ENCODE data around the gene POU3F1. TPM values are rescaled to one million over a fixed set of nuclear protein-coding genes. Genes with fewer than 3 reads are reported as not detected.

The POU3F1 gene
- polyA plus RNA-seq, 1 donor, result 0.63 TPM

DNA sequence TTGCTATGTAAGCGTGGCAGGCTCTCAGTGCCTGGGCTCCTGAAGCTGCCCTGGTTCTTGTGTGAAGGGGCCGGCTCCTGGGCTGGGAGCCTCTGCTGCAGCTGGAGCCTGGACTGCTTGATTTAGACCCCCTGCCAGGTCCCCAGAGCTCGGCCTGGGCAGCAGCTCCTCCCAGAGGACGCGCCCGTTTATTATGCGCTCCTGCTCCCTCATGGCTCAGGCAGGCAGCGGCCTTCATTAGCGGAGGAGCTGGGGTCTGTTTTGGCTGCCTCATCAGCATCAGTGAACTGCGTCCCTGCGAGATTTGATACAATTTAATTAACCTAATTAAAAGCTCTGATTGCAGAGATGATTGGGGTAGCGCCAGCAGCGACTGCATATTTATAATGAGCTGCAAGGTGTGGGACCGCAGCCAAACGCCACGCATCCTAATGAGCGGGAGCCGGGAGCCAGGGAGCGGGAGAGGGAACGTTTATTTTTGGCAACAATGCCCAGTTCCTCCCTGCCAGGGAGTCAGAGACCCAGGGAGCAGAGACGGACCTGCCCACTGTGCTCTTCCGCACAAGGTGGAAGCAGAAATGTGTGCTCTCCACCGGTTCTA, 17.4 kb downstream of the POU3F1 start:
- DNase-seq, result no peak

GRCh38 chr1:38028671-38029070, 17.9 kb downstream of the POU3F1 start:
- DNase-seq, result no peak

GRCh38 chr1:38028105-38028591, 18.4 kb downstream of the POU3F1 start:
- no peak for DNase-seq

DNA sequence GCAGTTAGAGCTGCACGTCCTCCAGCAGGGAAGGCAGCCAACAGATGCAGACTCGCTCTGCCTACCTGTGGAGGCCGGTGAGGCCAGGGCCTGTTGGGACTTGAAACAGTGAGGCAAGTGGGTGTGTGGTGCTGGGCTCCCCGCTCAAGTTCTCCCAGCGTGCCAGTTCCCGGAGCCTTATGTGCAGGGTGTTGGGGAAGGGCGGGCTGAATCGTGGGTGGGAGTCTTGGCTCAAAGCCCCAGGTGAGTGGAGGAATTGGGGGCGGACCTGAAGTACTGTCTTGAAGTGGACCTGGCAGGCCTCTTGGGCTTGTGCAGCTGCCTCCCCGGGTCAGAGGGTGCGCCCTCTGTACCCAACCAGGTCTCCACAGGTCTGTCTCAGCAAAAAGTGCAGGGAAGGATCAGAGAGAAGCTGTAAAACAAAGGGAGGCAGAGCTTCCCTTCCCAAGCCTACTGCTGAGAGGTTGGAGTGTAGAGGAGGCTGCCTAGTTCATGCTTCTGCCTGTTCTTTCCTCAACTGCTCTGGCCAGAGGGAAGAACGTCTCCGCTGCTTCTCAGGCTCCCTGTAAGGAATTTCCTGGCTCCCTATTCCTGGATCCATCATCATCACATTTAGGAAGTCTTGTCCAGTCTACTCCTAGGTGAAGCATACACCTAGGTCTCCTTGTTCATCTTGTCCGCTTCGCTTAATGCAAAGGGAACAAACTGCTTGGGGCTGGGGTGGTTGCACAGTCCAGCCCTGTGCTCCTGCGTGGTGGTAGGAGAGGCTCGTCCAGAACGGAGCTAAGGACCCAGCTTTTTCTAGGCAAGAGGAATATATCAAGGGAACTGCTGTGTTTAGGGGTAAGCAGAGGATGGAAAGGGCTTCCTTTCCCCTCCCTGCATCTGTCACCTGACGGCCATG, 19.1 kb downstream of the POU3F1 start:
- DNase-seq, result no peak

DNA sequence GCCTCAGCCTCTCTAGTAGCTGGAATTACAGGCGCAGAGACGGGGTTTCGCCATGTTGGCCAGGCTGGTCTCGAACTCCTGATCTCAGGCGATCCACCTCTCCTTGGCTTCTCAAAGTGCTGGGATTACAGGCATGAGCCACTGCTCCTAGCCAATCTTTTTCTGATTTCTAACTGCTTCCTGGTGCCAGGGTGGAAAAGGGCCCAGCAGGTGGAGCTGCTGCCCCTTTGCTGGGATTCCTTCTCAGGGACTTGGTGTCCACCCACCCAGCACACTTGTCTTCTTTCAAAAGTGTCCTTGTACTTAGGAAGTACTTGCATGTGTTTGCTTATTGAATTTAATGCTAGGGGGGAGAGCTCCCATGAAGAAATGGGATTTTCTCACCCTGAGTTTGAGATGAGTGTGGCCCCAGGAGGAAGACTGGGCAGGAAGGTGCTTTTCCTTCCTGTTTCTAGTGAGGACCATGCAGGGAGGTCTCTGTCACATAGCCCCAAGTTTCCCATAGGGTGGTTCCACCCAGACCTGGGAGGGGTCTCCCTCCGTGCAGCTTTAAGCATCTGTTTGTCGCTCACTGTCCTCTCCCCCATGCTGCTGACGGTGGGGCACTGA, 19.9 kb downstream of the POU3F1 start:
- DNase-seq, result no peak

GRCh38 chr1:38025664-38026063, 20.9 kb downstream of the POU3F1 start:
- no peak for DNase-seq

DNA sequence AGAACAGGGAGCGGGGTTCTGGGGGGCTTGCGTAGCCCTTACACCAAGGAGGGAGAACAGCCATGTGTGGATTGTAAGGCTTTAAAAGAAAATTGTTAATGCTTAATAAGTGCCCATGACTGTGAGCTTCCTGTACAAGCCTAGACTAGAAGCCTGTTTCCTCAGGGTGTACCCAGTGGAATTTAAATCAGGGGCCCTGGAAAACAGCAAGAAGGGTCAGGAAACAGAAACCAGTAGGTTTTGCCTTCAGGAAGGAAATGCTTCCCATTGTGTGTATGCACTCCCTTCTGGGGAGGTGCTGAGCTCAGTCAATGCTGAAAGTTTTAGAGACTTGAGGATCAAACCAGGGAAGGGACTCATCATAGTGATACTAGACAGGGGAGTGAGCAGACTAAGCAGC, 21.4 kb downstream of the POU3F1 start:
- no peak for DNase-seq

DNA sequence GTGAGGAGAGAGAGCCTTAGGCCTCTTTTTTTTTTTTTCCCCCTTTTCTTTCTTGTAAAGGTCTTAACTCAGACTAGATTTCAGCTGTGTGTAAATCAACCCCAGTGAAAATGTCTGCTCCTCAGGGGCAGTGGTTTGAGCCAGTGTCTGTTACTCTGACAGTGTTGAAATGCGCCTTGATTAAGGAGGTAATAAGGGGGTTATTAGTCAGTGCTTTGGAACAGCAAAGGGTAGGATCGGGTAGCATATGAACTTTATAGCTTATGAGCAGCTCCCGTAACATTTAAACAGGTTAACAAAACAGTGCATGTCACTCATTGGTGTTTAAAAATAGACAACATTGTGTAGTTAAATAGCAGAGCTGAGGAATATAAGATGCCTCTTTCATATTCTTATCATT, 23.8 kb downstream of the POU3F1 start:
- DNase-seq, result no peak

- no peak for DNase-seq
Observed at GRCh38 chr1:38021969-38022368, 24.6 kb downstream of the POU3F1 start.

DNA sequence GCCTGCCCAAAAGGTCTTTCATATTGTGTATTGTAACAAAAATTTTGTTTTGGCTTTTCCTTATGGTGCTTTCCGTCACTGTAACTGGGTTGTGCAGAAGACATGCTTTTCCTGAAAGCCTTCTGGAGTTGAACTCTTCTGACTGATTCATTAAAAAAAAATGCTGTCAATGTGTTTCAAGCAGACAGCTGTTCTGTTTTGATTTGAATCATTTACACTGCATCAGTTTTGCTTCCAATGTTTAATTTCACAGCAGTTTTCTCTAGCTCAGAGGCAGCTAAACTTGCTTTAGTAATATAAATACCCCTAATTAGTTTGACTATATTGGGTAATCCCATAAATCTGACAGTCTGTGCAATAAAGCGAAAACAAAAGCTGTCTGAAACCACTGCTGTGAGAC, 26.2 kb downstream of the POU3F1 start:
- DNase-seq, result no peak

GRCh38 chr1:38018864-38019343, 27.7 kb downstream of the POU3F1 start:
- DNase-seq, result no peak

DNA sequence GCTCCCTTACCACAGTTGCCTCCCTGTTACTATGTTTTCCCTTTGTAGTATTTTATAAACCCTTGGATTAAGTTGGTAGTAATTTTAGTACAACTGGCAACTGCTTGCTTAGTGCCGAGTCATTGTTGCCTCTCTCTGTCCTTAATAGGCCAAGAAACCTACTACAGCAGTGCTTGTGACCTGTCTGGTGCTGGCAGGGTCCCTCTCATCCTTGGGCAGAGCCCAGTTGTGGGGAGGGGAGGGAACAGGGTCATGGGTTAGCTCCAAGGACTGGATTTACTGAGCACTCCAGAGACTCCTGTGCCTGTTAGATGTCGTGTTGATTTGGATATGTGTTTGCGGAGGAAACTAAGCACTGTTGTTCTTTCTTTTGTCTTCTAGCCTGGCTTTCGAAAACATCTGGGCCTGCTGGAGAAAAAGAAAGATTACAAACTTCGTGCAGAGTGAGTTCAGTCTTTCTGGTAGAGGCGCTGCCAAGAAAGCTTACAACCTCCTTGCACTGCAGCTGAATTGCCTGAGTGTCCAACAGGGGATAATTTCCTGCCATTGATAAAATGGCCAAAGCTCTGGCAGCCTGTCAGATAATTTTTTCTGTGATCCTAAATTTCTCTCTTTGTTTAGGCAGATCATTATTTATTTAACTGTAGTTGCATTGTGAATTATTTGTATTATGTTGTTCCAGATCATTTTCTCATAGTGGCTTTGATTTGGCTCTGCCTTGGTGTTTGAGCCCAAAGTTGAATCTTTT, 30.4 kb downstream of the POU3F1 start:
- no peak for DNase-seq

DNA sequence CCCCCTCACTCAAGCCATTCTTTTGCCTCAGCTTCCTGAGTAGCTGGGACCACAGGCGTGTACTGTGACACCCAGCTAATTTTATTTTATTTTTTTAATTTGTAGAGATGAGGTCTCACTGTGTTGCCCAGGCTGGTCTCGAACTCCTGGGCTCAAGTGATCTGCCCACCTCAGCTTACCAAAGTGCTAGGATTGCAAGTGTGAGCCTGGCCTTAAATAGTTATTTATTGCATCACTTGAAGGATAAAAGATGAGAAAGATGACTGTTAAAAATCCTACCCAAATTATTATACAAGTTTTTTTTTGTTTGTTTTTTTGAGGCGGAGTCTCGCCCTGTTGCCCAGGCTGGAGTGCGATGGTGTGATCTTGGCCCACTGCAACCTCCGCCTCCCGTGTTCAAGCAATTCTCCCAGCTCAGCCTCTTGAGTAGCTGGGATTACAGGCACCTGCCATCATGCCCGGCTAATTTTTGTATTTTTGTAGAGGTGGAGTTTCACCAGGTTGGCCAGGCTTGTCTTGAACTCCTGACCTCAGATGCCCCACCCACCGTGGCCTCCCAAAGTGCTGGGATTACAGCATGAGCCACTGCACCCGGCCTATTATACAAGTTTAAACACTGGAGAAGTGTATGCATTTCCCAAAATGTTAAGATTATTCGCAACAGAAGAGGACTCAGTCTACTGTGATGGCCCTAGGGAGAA, 31.7 kb downstream of the POU3F1 start:
- DNase-seq, result no peak

DNA sequence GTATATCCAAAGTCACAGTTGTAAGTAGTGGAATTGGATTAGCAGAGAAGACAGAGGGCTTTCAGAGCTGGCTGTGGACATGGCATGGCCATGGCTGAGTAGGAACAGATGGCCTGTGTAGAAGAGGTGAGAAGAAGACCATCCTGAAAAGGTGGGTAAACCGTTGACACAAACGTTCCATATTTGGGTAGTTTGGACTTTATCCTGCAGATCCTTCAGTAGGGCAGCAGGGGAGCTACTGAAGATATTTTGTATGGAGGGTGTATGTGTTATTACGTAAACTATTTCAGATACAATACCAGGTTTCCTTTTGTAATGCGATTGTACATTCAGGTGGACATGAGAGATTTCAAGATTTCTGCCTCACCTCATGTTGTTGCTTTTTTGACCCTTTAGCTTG, 32.4 kb downstream of the POU3F1 start:
- DNase-seq, result no peak

- no peak for DNase-seq
Observed at GRCh38 chr1:38013227-38013622, 33.4 kb downstream of the POU3F1 start.

DNA sequence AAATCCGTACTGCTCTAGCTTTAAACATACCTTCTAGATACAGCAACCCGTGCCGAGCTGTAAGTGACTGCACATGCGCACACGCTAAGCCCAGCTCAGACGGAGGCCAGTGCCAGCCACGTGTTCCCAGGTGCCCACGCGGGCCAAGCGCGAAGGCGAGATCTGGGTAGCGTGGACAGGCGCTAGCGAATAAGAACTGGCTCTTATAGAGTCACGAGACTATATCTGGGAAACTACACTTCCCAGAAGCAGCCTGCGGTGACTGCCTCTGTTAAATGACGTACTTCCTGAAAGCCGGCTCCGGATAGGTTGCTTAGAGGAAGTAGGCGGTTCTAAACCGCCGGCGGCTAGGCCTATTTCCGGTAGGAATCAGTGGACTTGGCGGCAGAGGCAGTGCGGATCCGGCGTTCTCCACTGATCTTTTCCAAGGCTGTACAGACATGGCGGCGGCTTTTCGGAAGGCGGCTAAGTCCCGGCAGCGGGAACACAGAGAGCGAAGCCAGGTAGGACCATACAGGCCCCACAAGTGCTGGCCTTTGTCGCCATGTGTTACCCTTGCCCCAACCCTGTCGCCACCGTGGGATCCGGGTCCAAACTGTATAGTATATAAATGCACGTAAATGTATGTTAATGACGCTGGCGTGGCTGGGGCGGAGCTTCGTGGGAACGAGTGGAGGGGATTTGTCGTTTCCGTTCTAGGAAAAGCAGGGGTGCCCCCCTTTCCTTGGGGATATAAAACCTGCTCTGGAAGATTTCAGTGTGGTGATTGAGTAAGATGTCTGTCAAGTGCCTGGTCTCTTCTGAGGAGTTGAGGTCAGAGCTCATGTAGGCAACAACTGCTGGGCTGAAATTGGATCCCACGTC, 34.0 kb downstream of the POU3F1 start, which contains the start of gene UTP11:
Gene UTP11 (plus strand): TSS at position 372 of the 864 bp plus-strand sequence. CDS start 69 bp downstream, at position 441.
- peak; percentile 97 for DNase-seq

DNA sequence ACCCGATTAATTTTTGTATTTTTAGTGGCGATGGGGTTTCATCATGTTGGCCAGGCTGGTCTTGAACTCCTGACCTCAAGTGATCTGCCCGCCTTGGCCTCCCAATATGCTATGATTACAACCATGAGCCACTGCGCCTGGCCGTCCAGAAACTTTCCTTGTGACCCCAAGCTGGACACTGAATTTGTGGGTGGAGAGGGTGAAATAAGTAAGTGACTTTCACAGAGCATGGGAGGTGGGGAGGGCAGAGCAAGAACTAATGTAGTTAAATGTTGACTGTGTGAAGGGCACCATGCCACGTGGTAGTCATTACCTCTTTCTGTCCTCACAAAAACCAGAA, 36.8 kb downstream of the POU3F1 start:
- no peak for DNase-seq

- DNase-seq, result no peak
Observed at GRCh38 chr1:38009088-38009840, 37.3 kb downstream of the POU3F1 start.

GRCh38 chr1:38006008-38006828, 40.4 kb downstream of the POU3F1 start:
- no peak for DNase-seq
